Measurements from ENCODE around the gene ECT2L. TPM values are rescaled to one million over a fixed set of nuclear protein-coding genes. Genes with fewer than 3 reads are reported as not detected.

Gene ECT2L
- total and polyA plus RNA-seq, 2 donors (not counting 1 experiment from before 2014, with no cell fraction given): 0.17 TPM; not detected in 1

DNA sequence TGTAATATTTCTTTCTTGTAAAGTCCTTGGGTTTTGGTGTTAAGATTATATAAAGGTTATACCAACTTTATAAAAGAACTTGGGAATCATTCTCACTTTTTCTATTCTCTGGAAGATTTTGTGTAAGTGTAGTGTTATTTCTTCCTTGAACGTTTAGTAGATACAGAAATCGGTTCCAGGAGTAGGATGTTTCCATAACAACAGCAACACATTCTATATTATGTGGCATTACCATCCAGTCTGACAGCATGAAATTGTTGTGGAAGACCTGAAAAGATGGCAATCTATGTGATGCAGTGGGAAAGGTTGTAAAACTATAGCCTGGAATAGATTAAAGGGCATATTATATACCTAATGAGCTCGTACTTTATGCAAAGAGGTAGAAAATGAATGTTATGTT, 13.8 kb downstream of the ECT2L start:
- no peaks in the 10 kb centered on the region for H3K9me3 ChIP-seq (ENCODE audit: control insufficient read depth, insufficient read depth, low read depth, low read length)
- no peaks in the 10 kb centered on the region for H3K4me1 ChIP-seq (ENCODE audit: control insufficient read depth, extremely low read depth, insufficient read depth, low read length)

DNA sequence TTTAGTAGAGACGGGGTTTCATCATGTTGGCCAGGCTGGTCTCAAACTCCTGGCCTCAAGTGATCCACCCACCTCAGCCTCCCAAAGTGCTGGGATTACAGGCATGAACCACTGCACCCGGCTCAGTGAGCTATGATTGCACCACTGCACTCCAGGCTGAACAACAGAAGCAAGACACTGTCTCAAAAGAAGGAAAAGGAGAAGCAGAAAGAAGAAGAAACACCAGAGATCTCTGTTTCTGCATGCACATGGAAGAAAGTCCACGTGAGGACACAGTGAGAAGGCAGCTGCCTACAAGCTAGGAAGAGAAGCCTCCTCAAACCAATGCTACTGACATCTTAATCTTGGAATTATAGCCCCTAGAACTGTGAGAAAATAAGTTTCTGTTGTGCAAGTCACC, 16.0 kb downstream of the ECT2L start:
- Histone ChIP-seq H3K9ac (ENCODE audit: insufficient read depth, low read length) (no peak overlapping the region), H2AFZ (ENCODE audit: low read length) (no peak overlapping the region), H3K27me3 (ENCODE audit: control insufficient read depth, insufficient read depth, low read length) (peaks cover 2% of the 10 kb centered on the region), H3K79me2 (ENCODE audit: control insufficient read depth, insufficient read depth, low read length) (no peaks in the 10 kb centered on the region), H3K4me3 (replicated peaks in 1 of 4; ENCODE audit: control extremely low read depth in 1 of 4, insufficient read depth in 1 of 4, low read depth in 3 of 4, low read length in 4 of 4) (no peak overlapping the region), H3K36me3 (ENCODE audit: control insufficient read depth, insufficient read depth, low read length) (no peaks in the 10 kb centered on the region), H3K27ac (ENCODE audit: insufficient read depth, low read length) (no peak overlapping the region), H3K4me1 (ENCODE audit: control insufficient read depth, extremely low read depth, insufficient read depth, low read length) (no peaks in the 10 kb centered on the region), H4K20me1 (ENCODE audit: control insufficient read depth, extremely low read depth, insufficient read depth, low read length) (no peaks in the 10 kb centered on the region), H3K4me2 (ENCODE audit: extremely low read depth, insufficient read depth, low read length) (no peak overlapping the region), H3K9me3 (ENCODE audit: control insufficient read depth, insufficient read depth, low read depth, low read length) (no peaks in the 10 kb centered on the region)
- no peak for TF ChIP-seq EZH2 (IDR thresholded peaks at IDR 0.05; ENCODE audit: low read length, missing control alignments)
- TF ChIP-seq, protein P1, sequence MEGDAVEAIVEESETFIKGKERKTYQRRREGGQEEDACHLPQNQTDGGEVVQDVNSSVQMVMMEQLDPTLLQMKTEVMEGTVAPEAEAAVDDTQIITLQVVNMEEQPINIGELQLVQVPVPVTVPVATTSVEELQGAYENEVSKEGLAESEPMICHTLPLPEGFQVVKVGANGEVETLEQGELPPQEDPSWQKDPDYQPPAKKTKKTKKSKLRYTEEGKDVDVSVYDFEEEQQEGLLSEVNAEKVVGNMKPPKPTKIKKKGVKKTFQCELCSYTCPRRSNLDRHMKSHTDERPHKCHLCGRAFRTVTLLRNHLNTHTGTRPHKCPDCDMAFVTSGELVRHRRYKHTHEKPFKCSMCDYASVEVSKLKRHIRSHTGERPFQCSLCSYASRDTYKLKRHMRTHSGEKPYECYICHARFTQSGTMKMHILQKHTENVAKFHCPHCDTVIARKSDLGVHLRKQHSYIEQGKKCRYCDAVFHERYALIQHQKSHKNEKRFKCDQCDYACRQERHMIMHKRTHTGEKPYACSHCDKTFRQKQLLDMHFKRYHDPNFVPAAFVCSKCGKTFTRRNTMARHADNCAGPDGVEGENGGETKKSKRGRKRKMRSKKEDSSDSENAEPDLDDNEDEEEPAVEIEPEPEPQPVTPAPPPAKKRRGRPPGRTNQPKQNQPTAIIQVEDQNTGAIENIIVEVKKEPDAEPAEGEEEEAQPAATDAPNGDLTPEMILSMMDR (conservative IDR thresholded peaks at IDR 0.05 in 1 of 2, IDR thresholded peaks at IDR 0.05 in 1 of 2; ENCODE audit: low read depth in 1 of 2, low read length in 2 of 2): no peak
- DNase-seq (ENCODE audit: low read depth in 2 of 2): no peak

More for the DNA sequence above, 13.8 kb downstream of the ECT2L start:
- Histone ChIP-seq H3K9ac (ENCODE audit: insufficient read depth, low read length) (no peak overlapping the region), H2AFZ (ENCODE audit: low read length) (no peak overlapping the region), H3K4me3 (replicated peaks in 1 of 4; ENCODE audit: control extremely low read depth in 1 of 4, insufficient read depth in 1 of 4, low read depth in 3 of 4, low read length in 4 of 4) (no peak overlapping the region), H3K27me3 (ENCODE audit: control insufficient read depth, insufficient read depth, low read length) (peaks cover 2% of the 10 kb centered on the region), H3K4me2 (ENCODE audit: extremely low read depth, insufficient read depth, low read length) (no peak overlapping the region), H3K79me2 (ENCODE audit: control insufficient read depth, insufficient read depth, low read length) (no peaks in the 10 kb centered on the region), H3K27ac (ENCODE audit: insufficient read depth, low read length) (no peak overlapping the region), H4K20me1 (ENCODE audit: control insufficient read depth, extremely low read depth, insufficient read depth, low read length) (no peaks in the 10 kb centered on the region), H3K36me3 (ENCODE audit: control insufficient read depth, insufficient read depth, low read length) (no peaks in the 10 kb centered on the region)
- TF ChIP-seq EZH2 (IDR thresholded peaks at IDR 0.05; ENCODE audit: low read length, missing control alignments): no peak
- TF ChIP-seq, protein P1 (conservative IDR thresholded peaks at IDR 0.05 in 1 of 2, IDR thresholded peaks at IDR 0.05 in 1 of 2; ENCODE audit: low read depth in 1 of 2, low read length in 2 of 2): no peak
- no peak for DNase-seq (ENCODE audit: low read depth in 2 of 2)

GRCh38 chr6:138814179-138814834, 18.4 kb downstream of the ECT2L start:
- TF ChIP-seq, protein P1 (conservative IDR thresholded peaks at IDR 0.05 in 1 of 2, IDR thresholded peaks at IDR 0.05 in 1 of 2; ENCODE audit: low read depth in 1 of 2, low read length in 2 of 2): no peak
- no peak for TF ChIP-seq EZH2 (IDR thresholded peaks at IDR 0.05; ENCODE audit: low read length, missing control alignments)
- Histone ChIP-seq H3K27ac (ENCODE audit: insufficient read depth, low read length) (no peak overlapping the region), H4K20me1 (ENCODE audit: control insufficient read depth, extremely low read depth, insufficient read depth, low read length) (no peaks in the 10 kb centered on the region), H3K27me3 (ENCODE audit: control insufficient read depth, insufficient read depth, low read length) (peaks cover 2% of the 10 kb centered on the region), H3K4me2 (ENCODE audit: extremely low read depth, insufficient read depth, low read length) (no peak overlapping the region), H3K4me1 (ENCODE audit: control insufficient read depth, extremely low read depth, insufficient read depth, low read length) (no peaks in the 10 kb centered on the region), H3K9me3 (ENCODE audit: control insufficient read depth, insufficient read depth, low read depth, low read length) (no peaks in the 10 kb centered on the region), H3K9ac (ENCODE audit: insufficient read depth, low read length) (no peak overlapping the region), H2AFZ (ENCODE audit: low read length) (no peak overlapping the region), H3K36me3 (ENCODE audit: control insufficient read depth, insufficient read depth, low read length) (no peaks in the 10 kb centered on the region), H3K4me3 (replicated peaks in 1 of 4; ENCODE audit: control extremely low read depth in 1 of 4, insufficient read depth in 1 of 4, low read depth in 3 of 4, low read length in 4 of 4) (no peak overlapping the region), H3K79me2 (ENCODE audit: control insufficient read depth, insufficient read depth, low read length) (no peaks in the 10 kb centered on the region)
- DNase-seq (ENCODE audit: low read depth in 2 of 2): no peak
